Measurements from ENCODE around the gene HYPK.

The HYPK gene

DNA sequence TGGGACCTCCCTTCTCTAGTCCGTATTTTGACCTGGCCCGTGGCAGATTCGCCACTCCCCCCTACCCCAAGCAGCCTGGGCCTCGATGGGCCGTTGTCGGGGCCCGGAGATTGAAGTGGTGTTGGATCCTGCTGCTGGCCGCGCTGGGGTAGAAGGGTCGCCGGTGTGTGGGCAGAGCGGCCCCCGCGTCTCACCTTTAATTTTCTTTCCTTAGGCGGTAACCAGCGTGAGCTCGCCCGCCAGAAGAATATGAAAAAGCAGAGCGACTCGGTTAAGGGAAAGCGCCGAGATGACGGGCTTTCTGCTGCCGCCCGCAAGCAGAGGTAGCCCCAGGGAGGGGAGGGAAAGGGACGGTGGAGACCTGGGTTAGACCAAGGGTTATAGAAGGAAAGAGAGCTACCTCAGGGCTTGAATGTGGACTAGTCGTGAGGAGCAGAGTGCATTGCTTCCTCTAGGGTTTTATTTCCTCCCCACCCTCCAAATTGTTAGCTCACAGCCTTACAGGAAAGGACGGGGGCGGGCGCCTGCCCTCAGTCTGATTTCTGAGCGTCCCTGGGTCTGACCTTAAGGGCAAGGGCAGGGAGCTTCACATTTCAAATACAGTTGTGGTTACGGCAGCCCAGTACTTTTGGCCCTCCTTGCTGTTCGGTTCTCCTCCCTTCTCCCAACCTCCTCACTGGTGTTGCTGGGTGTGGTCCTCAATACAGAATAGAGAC lies 7.5 kb upstream of the HYPK start:
- DNase-seq = no peak
- Histone ChIP-seq H3K4me3 (ENCODE audit: low read depth, low read length) (peak overlapping the region; percentile 94), H3K9me3 (ENCODE audit: severe bottlenecking) (peaks cover 5% of the 10 kb centered on the region), H3K36me3 (peaks cover 50% of the 10 kb centered on the region), H3K27ac (peak overlapping the region; percentile 95), H3K27me3 (ENCODE audit: insufficient read depth, low read depth, severe bottlenecking) (no peaks in the 10 kb centered on the region)
- TF ChIP-seq, protein P1, sequence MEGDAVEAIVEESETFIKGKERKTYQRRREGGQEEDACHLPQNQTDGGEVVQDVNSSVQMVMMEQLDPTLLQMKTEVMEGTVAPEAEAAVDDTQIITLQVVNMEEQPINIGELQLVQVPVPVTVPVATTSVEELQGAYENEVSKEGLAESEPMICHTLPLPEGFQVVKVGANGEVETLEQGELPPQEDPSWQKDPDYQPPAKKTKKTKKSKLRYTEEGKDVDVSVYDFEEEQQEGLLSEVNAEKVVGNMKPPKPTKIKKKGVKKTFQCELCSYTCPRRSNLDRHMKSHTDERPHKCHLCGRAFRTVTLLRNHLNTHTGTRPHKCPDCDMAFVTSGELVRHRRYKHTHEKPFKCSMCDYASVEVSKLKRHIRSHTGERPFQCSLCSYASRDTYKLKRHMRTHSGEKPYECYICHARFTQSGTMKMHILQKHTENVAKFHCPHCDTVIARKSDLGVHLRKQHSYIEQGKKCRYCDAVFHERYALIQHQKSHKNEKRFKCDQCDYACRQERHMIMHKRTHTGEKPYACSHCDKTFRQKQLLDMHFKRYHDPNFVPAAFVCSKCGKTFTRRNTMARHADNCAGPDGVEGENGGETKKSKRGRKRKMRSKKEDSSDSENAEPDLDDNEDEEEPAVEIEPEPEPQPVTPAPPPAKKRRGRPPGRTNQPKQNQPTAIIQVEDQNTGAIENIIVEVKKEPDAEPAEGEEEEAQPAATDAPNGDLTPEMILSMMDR (IDR thresholded peaks at IDR 0.05; ENCODE audit: low read depth, low read length) = no peak

DNA sequence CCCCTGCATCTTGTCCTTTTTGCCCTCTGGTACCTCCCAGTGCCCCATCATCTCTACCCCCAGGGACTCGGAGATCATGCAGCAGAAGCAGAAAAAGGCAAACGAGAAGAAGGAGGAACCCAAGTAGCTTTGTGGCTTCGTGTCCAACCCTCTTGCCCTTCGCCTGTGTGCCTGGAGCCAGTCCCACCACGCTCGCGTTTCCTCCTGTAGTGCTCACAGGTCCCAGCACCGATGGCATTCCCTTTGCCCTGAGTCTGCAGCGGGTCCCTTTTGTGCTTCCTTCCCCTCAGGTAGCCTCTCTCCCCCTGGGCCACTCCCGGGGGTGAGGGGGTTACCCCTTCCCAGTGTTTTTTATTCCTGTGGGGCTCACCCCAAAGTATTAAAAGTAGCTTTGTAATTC lies 6.8 kb upstream of the HYPK start:
- TF ChIP-seq, protein P1 (IDR thresholded peaks at IDR 0.05; ENCODE audit: low read depth, low read length) = no peak
- Histone ChIP-seq H3K27ac (peak overlapping the region; percentile 95), H3K27me3 (ENCODE audit: insufficient read depth, low read depth, severe bottlenecking) (no peaks in the 10 kb centered on the region), H3K36me3 (peaks cover 53% of the 10 kb centered on the region), H3K9me3 (ENCODE audit: severe bottlenecking) (peaks cover 5% of the 10 kb centered on the region), H3K4me3 (ENCODE audit: low read depth, low read length) (peak overlapping the region; percentile 94)
- DNase-seq = no peak

DNA sequence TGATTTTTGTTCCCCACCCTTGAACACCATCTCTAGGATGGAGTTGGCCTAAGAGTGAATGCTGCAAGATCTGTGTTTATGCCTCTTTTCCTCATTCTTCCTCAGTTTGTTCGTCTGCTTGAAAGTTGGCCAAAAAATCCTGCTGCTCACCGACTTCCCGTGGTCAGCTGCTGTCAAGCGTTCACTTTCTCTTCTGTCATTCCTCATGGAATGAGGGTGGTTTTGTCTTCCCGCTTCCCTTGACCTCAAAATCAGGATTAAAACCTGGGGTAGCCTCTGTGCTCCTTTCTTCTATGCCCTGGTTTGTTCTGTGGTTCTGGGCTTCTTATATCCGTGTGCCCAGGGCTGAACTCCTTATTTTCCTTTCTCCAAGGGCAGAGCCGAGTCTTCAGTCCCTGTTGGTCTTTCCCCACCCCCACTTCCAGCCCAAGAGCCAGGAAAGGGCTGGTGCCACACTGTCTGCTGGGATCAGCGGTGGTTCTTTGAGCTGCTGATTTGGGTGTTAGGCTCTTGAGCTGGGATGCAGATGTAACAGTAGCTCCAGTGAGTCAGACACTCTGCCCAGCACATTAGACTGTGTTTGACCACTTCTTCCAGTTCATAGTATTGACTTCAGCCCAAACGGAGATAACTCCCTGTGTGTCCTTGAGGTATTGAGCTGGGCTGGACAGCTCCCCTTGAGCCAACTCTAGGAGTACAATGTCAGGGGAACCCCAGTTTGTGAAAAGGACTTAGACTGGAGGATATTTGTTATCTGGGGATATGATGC lies 5.9 kb upstream of the HYPK start:
- H3K4me3 ChIP-seq (ENCODE audit: low read depth, low read length) = no peak overlapping the region
- TF ChIP-seq, protein P1 (IDR thresholded peaks at IDR 0.05; ENCODE audit: low read depth, low read length) = no peak
- DNase-seq = peak; percentile 68
- peaks cover 59% of the 10 kb centered on the region for H3K36me3 ChIP-seq
- H3K27ac ChIP-seq = peak overlapping the region; percentile 95
- H3K9me3 ChIP-seq (ENCODE audit: severe bottlenecking) = peaks cover 5% of the 10 kb centered on the region
- no peaks in the 10 kb centered on the region for H3K27me3 ChIP-seq (ENCODE audit: insufficient read depth, low read depth, severe bottlenecking)

DNA sequence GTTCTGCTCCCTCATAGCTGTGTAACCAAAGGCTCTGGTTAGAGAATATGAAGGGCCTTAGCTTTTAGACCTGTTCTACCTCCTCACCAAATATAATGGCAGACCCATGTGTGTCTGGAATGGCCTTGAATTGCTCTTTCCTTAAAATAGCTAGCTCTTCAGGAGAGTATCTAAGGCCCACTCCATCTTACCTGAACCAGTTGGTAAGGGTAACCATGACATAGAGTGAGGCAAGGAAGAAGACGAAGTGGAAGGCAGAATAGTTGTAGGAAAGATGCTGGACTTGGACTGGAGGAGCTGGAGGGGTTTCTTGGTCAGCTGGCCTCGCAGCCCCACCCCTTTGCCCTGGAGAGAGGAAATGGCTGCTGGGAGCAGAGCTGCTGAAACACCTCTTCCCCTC lies 5.2 kb upstream of the HYPK start:
- Histone ChIP-seq H3K36me3 (peaks cover 59% of the 10 kb centered on the region), H3K4me3 (ENCODE audit: low read depth, low read length) (no peak overlapping the region), H3K27ac (peak overlapping the region; percentile 95), H3K9me3 (ENCODE audit: severe bottlenecking) (peaks cover 5% of the 10 kb centered on the region), H3K27me3 (ENCODE audit: insufficient read depth, low read depth, severe bottlenecking) (no peaks in the 10 kb centered on the region)
- DNase-seq = no peak
- TF ChIP-seq, protein P1 (IDR thresholded peaks at IDR 0.05; ENCODE audit: low read depth, low read length) = no peak

DNA sequence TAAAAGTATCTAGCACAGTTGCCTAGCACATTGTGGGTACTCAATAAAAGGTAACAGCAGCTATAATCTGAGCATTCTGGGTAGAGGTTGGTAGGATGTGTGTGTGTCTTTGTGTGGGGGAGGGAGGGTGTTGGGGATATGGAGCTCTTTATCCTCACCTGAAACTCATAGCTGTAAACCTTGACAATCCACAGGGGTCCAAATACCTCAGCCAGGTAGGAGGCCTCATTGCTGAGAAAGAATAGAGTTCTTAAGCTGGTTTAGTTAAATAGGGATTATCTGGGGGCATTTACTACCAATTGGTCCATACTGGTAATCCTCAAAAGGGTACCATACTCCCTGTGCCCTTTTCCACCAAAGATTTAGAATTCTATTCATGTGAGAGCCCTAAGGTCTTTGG lies 4.4 kb upstream of the HYPK start:
- Histone ChIP-seq H3K9me3 (ENCODE audit: severe bottlenecking) (peaks cover 3% of the 10 kb centered on the region), H3K36me3 (peaks cover 63% of the 10 kb centered on the region), H3K4me3 (ENCODE audit: low read depth, low read length) (no peak overlapping the region), H3K27me3 (ENCODE audit: insufficient read depth, low read depth, severe bottlenecking) (no peaks in the 10 kb centered on the region), H3K27ac (peak overlapping the region; percentile 95)
- TF ChIP-seq, protein P1 (IDR thresholded peaks at IDR 0.05; ENCODE audit: low read depth, low read length) = no peak
- DNase-seq = no peak

All from WERI-Rb-1 (cell line).